Measurements from ENCODE around the gene BSG. TPM values are rescaled to one million over a fixed set of nuclear protein-coding genes. Genes with fewer than 3 reads are reported as not detected.
"Not testable (repeated sequence)": the region's sequence is repeated elsewhere in the genome, so short reads cannot be mapped to it uniquely, and the experiment has no call there.

BSG gene
- polyA plus RNA-seq, 2 donors = 189 to 210 TPM

DNA sequence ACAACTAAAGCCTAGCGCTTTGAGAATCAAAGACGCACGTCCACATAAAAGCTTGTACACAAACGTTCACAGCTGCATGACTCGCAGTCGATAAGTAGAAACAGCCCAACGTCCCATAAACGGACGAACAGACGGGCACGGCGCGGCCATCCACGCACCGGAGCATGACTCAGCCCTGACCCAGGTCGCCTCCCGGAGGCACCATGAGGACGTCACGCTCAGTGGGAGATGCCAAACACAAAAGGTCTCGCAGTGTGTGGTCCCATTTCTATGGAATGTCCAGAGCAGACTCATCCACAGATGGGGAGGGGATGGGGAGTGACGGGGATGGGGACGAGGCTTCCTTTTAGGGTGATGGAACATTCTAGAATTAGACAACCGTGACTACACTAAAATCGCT lies 51.6 kb downstream of the BSG start:
- peaks cover 0 to 63% of the 10 kb centered on the region in 2 donors for H3K36me3 ChIP-seq (ENCODE audit: control insufficient read depth in 2 of 2, insufficient read depth in 2 of 2, low read length in 1 of 2)
- H3K9me3 ChIP-seq (ENCODE audit: control insufficient read depth in 2 of 2, insufficient read depth in 1 of 2, low read depth in 1 of 2, low read length in 1 of 2) = no peaks in the 10 kb centered on the region
- H3K27me3 ChIP-seq (ENCODE audit: control insufficient read depth in 1 of 2, insufficient read depth in 2 of 2, low read length in 2 of 2) = no peaks in the 10 kb centered on the region
- no peaks in the 10 kb centered on the region for H3K4me1 ChIP-seq (ENCODE audit: control insufficient read depth in 2 of 2, insufficient read depth in 2 of 2, low read length in 1 of 2)
- no peak overlapping the region for H3K27ac ChIP-seq (ENCODE audit: low read depth in 2 of 2, low read length in 1 of 2)
- 75 to 83% methylated on average over 24 of the region's 24 CpGs for WGBS, 2 donors
- H3K4me3 ChIP-seq (ENCODE audit: low read depth in 1 of 2, low read length in 2 of 2) = no peak overlapping the region

DNA sequence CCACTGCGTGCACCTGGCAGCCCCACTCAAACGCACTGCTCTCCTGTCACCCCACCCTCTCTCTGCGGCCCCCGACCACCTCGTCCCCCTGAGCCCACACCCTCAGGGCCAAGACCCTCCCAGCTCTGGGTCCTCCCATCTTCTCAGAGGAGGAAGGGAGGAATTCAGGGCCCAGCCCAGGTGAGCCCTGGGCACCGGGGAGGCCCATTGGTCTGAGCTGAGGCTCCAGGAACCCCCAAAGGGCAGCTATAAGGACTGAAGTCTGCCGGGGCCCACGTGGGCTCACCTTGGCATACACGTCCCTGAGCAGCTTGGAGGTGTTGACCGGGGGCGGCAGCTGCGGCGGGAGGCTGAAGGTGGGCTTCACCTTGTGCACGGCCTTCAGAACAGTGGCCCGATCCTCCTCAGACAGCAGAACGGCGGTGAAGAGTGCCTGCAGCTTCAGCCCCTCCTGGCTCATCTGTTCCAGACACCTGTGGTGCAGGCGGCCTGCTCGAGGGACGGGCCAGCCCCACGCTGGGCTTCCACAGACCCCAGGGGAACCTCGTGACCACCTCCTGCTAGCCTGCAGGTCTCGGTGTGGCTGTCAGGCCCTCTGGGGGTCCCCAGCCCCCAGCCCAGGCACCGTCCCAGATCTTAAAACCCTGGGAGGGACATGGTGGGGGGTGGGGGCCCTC lies 52.2 kb downstream of the BSG start:
- no peaks in the 10 kb centered on the region for H3K4me1 ChIP-seq (ENCODE audit: control insufficient read depth in 2 of 2, insufficient read depth in 2 of 2, low read length in 1 of 2)
- no peak overlapping the region for H3K27ac ChIP-seq (ENCODE audit: low read depth in 2 of 2, low read length in 1 of 2)
- no peaks in the 10 kb centered on the region for H3K27me3 ChIP-seq (ENCODE audit: control insufficient read depth in 1 of 2, insufficient read depth in 2 of 2, low read length in 2 of 2)
- peaks cover 0 to 62% of the 10 kb centered on the region in 2 donors for H3K36me3 ChIP-seq (ENCODE audit: control insufficient read depth in 2 of 2, insufficient read depth in 2 of 2, low read length in 1 of 2)
- WGBS, 2 donors = 94 to 96% methylated on average over 22 to 24 of the region's 24 CpGs
- H3K9me3 ChIP-seq (ENCODE audit: control insufficient read depth in 2 of 2, insufficient read depth in 1 of 2, low read depth in 1 of 2, low read length in 1 of 2) = no peaks in the 10 kb centered on the region
- H3K4me3 ChIP-seq (ENCODE audit: low read depth in 1 of 2, low read length in 2 of 2) = no peak overlapping the region

DNA sequence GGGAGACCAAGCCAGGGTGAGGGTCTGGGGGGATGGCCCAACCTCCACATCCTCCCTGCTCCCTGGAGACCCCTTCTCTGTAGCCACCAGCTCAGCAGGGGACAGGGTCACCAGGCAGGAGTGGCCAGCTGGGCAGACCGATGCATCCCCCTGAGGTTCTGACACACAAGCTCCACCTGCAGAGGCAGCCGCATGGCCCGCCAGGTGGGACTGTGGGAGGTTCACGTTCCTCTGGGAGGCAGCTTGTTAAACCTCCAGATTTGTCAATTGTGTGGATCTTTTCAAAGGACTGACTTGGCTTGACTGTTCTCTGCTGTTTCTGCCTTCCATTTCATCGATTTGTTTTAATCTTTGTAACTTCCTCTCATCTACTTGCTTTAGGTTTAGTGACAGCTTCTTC lies 52.9 kb downstream of the BSG start:
- Histone ChIP-seq H3K27me3 (ENCODE audit: control insufficient read depth in 1 of 2, insufficient read depth in 2 of 2, low read length in 2 of 2) (no peaks in the 10 kb centered on the region), H3K4me1 (ENCODE audit: control insufficient read depth in 2 of 2, insufficient read depth in 2 of 2, low read length in 1 of 2) (no peaks in the 10 kb centered on the region), H3K9me3 (ENCODE audit: control insufficient read depth in 2 of 2, insufficient read depth in 1 of 2, low read depth in 1 of 2, low read length in 1 of 2) (no peaks in the 10 kb centered on the region), H3K27ac (ENCODE audit: low read depth in 2 of 2, low read length in 1 of 2) (no peak overlapping the region), H3K36me3 (ENCODE audit: control insufficient read depth in 2 of 2, insufficient read depth in 2 of 2, low read length in 1 of 2) (peaks cover 0 to 63% of the 10 kb centered on the region in 2 donors), H3K4me3 (ENCODE audit: low read depth in 1 of 2, low read length in 2 of 2) (no peak overlapping the region)
- WGBS, 2 donors = 88 to 92% methylated on average over 5 of the region's 5 CpGs

DNA sequence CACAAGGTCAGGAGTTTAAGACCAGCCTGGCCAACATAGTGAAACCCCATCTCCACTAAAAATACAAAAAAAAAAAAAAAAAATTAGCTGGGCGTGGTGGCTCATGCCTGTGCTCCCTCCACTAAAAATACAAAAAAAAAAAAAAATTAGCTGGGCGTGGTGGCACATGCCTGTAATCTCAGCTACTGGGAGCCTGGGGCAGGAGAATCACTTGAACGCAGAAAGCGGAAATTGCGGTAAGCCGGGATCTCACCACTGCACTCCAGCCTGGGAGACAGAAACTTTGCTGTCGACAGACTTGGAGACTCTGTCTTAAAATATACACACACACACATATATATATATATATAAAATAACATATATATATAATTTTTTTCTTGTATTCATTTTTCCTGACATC lies 54.2 kb downstream of the BSG start:
- not testable (repeated sequence) for H3K27me3 ChIP-seq (ENCODE audit: control insufficient read depth in 1 of 2, insufficient read depth in 2 of 2, low read length in 2 of 2); H3K9me3 ChIP-seq (ENCODE audit: control insufficient read depth in 2 of 2, insufficient read depth in 1 of 2, low read depth in 1 of 2, low read length in 1 of 2); H3K27ac ChIP-seq (ENCODE audit: low read depth in 2 of 2, low read length in 1 of 2); H3K4me3 ChIP-seq (ENCODE audit: low read depth in 1 of 2, low read length in 2 of 2); H3K4me1 ChIP-seq (ENCODE audit: control insufficient read depth in 2 of 2, insufficient read depth in 2 of 2, low read length in 1 of 2)
- WGBS, 2 donors = 49 to 77% methylated on average over 7 of the region's 7 CpGs
- peaks cover 0 to 53% of the 10 kb centered on the region in 2 donors for H3K36me3 ChIP-seq (ENCODE audit: control insufficient read depth in 2 of 2, insufficient read depth in 2 of 2, low read length in 1 of 2)

GRCh38 chr19:628168-628567 lies 55.8 kb downstream of the BSG start:
- peaks cover 3 to 7% of the 10 kb centered on the region in 2 donors for H3K4me1 ChIP-seq (ENCODE audit: control insufficient read depth in 2 of 2, insufficient read depth in 2 of 2, low read length in 1 of 2)
- H3K27me3 ChIP-seq (ENCODE audit: control insufficient read depth in 1 of 2, insufficient read depth in 2 of 2, low read length in 2 of 2) = no peaks in the 10 kb centered on the region
- no peaks in the 10 kb centered on the region for H3K9me3 ChIP-seq (ENCODE audit: control insufficient read depth in 2 of 2, insufficient read depth in 1 of 2, low read depth in 1 of 2, low read length in 1 of 2)
- no peak overlapping the region for H3K4me3 ChIP-seq (ENCODE audit: low read depth in 1 of 2, low read length in 2 of 2)
- H3K36me3 ChIP-seq (ENCODE audit: control insufficient read depth in 2 of 2, insufficient read depth in 2 of 2, low read length in 1 of 2) = peaks cover 0 to 39% of the 10 kb centered on the region in 2 donors
- 89 to 90% methylated on average over 19 of the region's 19 CpGs for WGBS, 2 donors
- no peak overlapping the region for H3K27ac ChIP-seq (ENCODE audit: low read depth in 2 of 2, low read length in 1 of 2)

DNA sequence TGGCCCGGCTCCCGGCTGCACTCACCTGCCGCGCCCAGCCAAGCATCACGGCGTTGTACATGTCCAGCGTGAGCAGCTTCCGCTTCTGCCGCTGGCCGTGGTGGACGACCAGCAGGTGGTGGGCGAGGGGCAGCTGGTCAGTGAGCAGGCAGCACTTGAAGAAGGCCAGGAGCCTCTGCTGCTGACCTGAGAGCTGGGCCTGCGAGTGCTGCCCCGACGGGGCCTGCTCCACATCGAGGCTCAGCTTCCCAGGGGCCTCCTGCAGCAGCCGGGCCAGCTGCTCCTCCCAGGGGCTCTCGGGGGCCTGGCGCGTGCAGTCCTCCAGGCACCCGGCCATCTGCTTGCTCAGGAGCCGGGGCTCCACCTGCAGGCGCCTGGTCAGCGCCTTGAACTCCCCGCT lies 57.1 kb downstream of the BSG start:
- H3K9me3 ChIP-seq (ENCODE audit: control insufficient read depth in 2 of 2, insufficient read depth in 1 of 2, low read depth in 1 of 2, low read length in 1 of 2); H3K27me3 ChIP-seq (ENCODE audit: control insufficient read depth in 1 of 2, insufficient read depth in 2 of 2, low read length in 2 of 2); H3K4me3 ChIP-seq (ENCODE audit: low read depth in 1 of 2, low read length in 2 of 2); H3K27ac ChIP-seq (ENCODE audit: low read depth in 2 of 2, low read length in 1 of 2): not testable (repeated sequence)
- Histone ChIP-seq H3K4me1 (ENCODE audit: control insufficient read depth in 2 of 2, insufficient read depth in 2 of 2, low read length in 1 of 2) (peaks cover 3 to 12% of the 10 kb centered on the region in 2 donors), H3K36me3 (ENCODE audit: control insufficient read depth in 2 of 2, insufficient read depth in 2 of 2, low read length in 1 of 2) (peaks cover 0 to 29% of the 10 kb centered on the region in 2 donors)
- 77 to 80% methylated on average over 25 of the region's 25 CpGs for WGBS, 2 donors

DNA sequence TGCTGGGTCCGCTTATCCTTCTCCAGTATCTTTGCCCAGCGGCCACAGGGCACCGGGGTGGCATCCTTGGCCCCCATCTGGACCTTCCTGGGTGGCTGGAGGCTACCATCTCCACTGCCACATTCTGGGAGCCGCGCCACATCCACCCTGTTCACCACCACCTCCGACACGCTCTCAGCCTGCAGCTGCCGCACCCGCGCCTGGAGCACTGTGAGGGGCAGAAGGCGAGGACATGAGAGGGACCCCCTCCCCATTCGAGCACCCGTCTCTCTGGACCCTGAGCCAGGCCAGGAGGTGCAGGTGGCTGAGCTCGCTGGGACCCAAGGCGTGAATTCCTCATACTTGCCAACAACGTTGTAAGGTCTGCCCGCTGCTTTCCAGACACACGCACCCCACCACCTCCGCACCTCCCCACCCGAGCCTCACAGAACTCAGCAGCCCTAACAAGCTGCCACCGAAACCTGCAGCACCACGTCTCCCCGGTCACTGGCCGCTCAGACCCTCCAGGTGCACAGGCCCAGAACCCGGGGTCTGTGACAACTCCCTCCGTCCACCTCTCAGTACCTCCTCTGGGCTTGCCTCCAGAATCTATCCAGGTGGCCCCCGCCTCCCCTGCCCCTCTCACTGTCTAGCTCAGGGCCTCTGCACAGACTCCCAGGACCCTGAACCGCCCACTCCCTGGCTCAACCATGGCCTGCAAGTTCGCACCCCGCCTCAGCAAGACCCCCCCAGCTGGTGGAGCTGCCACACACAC lies 57.7 kb downstream of the BSG start:
- Histone ChIP-seq H3K27me3 (ENCODE audit: control insufficient read depth in 1 of 2, insufficient read depth in 2 of 2, low read length in 2 of 2) (no peaks in the 10 kb centered on the region), H3K36me3 (ENCODE audit: control insufficient read depth in 2 of 2, insufficient read depth in 2 of 2, low read length in 1 of 2) (peaks cover 0 to 23% of the 10 kb centered on the region in 2 donors), H3K4me3 (ENCODE audit: low read depth in 1 of 2, low read length in 2 of 2) (no peak overlapping the region), H3K27ac (ENCODE audit: low read depth in 2 of 2, low read length in 1 of 2) (no peak overlapping the region), H3K4me1 (ENCODE audit: control insufficient read depth in 2 of 2, insufficient read depth in 2 of 2, low read length in 1 of 2) (peaks cover 3 to 12% of the 10 kb centered on the region in 2 donors), H3K9me3 (ENCODE audit: control insufficient read depth in 2 of 2, insufficient read depth in 1 of 2, low read depth in 1 of 2, low read length in 1 of 2) (no peaks in the 10 kb centered on the region)
- 92 to 93% methylated on average over 30 of the region's 30 CpGs for WGBS, 2 donors

GRCh38 chr19:632579-633067 lies 60.2 kb downstream of the BSG start:
- WGBS, 2 donors = 1 to 6% methylated on average over 33 to 35 of the region's 35 CpGs
- peaks cover 0 to 21% of the 10 kb centered on the region in 2 donors for H3K36me3 ChIP-seq (ENCODE audit: control insufficient read depth in 2 of 2, insufficient read depth in 2 of 2, low read length in 1 of 2)
- H3K9me3 ChIP-seq (ENCODE audit: control insufficient read depth in 2 of 2, insufficient read depth in 1 of 2, low read depth in 1 of 2, low read length in 1 of 2) = no peaks in the 10 kb centered on the region
- H3K27ac ChIP-seq (ENCODE audit: low read depth in 2 of 2, low read length in 1 of 2) = peak overlapping the region in 1 of 2 donors; percentile 53
- peak overlapping the region; percentile 75 to 82 for H3K4me3 ChIP-seq (ENCODE audit: low read depth in 1 of 2, low read length in 2 of 2)
- H3K4me1 ChIP-seq (ENCODE audit: control insufficient read depth in 2 of 2, insufficient read depth in 2 of 2, low read length in 1 of 2) = peaks cover 3 to 12% of the 10 kb centered on the region in 2 donors
- H3K27me3 ChIP-seq (ENCODE audit: control insufficient read depth in 1 of 2, insufficient read depth in 2 of 2, low read length in 2 of 2) = no peaks in the 10 kb centered on the region
